Measurements from ENCODE around the gene NRCAM.

NRCAM gene

DNA sequence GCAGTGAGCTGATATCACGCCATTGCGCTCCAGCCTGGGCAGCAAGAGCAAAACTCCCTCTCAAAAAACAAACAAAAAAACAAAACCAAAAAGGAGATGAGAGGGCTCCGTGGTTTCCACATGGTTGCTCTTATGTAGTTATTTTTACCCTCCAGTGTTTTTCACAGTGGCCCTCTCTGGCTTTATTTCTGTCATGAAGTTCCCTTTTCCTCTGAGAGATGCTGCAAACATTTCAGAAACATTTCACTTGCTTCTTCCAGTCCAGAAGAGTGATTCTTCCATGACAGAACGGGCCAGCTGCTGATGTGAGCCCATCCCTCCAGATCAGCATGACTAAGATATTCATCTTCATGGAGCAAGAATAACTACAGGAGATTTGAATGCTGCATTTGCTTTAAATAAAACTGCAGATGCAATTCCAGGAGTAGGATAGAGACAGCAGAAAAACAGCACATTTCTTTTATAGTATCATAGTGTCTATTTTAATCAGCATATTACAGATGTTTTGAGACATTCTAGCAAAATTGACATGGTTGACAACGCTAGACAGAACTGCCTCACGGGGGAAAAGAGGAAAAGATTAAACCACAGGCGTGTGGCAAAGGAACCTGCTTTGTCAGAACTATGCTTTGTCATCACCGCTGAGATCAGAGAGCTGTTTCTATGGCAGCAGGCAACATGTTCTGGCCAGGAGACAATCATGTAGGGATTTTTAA is 40.3 kb downstream of the NRCAM start:
- TF ChIP-seq CTCF (IDR thresholded peaks at IDR 0.05; ENCODE audit: low read depth, low read length): no peak
- no peak for DNase-seq (ENCODE audit: extremely low read depth, low read depth)

DNA sequence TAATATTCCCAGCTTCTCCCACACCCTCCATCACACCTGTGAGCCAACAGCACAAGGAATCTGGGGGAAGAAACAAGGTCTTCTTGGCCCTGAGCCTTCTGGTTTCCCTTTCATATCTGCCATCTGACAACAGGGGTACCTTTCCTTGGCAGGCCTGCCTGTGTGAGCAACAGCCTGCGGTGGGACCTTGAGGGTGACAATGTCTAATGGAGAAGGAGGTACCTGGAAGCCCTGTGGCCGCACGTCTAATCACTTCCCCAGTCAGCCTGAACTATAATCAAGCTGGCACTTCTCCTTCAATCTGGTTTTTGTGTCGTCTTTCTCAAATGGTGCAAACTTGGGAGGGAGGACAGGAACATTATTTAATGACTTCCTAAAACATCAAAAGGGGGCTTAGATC is 41.2 kb downstream of the NRCAM start:
- DNase-seq (ENCODE audit: extremely low read depth, low read depth): no peak
- TF ChIP-seq CTCF (IDR thresholded peaks at IDR 0.05; ENCODE audit: low read depth, low read length): no peak

GRCh38 chr7:108413782-108414492 is 42.3 kb downstream of the NRCAM start:
- DNase-seq (ENCODE audit: extremely low read depth, low read depth): no peak
- TF ChIP-seq CTCF (IDR thresholded peaks at IDR 0.05; ENCODE audit: low read depth, low read length): no peak

DNA sequence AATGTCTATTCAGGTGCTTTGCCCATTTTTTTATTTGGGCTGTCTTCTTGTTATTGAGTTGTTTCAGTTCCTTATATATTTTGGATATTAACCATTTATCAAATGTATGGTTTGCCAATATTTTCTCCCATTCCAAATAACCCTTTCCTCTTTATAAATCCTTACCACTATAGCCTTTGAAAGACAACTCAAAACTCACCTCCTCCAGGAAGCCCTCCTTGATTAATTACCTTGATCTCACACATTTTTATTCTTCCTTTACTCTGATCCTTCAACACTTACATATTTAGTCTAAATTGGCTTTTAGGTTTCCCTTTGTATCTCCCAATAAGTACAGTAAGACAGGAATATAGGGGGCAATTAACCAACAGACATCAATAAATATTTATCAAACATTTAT is 42.9 kb downstream of the NRCAM start:
- DNase-seq (ENCODE audit: extremely low read depth, low read depth): no peak
- no peak for TF ChIP-seq CTCF (IDR thresholded peaks at IDR 0.05; ENCODE audit: low read depth, low read length)

DNA sequence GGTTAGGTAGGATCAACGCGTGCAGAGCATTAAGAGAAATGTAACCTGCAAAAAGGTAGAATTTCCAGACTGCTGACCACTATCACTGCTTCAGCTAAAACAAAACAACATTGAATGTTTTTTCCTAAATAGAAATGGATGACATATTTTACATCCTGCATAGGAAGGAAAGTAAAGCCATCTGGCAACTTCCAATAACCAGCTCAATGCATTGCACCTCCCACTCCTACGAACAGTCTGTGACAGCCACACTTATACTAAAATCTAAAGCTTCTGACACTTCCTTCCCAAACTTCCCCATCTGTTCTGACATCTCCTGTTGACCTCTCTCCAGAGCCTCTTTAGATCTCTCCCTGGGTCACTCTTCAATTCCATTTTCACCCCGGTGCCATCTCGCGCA is 47.1 kb downstream of the NRCAM start:
- no peak for TF ChIP-seq CTCF (IDR thresholded peaks at IDR 0.05; ENCODE audit: low read depth, low read length)
- no peak for DNase-seq (ENCODE audit: extremely low read depth, low read depth)

DNA sequence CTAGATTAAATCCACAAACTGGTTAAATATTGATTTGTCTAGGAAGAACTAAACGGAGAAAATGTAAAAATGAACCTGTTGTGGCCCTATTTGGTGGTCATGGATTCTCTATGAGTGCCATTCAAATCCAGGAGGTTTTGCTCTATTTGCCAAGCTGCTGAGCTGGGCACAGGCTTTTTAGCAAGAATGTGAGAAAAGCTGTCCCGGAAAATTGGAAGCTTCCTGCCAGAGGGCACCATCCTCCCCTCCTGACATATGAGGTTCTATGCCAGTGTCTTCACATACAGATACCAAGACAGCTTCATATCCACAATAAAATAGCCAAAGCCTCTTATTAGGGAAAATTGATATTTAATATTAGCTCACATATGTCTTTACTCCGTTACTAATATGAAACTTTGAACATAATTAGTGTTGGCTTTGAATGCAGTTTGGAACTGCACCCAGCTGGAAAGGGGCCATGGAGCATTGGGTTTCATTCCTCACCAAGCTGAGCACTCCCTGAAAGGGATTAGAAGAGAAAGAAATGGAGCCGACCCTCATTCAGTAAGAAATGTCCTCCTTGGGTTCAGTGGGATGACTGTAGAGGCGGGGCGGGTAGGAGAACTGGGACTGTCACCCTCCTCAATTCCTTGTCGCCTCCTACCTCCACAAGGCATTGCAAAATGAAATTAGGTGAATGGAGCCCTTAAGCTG is 47.8 kb downstream of the NRCAM start:
- no peak for TF ChIP-seq CTCF (IDR thresholded peaks at IDR 0.05; ENCODE audit: low read depth, low read length)
- DNase-seq (ENCODE audit: extremely low read depth, low read depth): no peak

DNA sequence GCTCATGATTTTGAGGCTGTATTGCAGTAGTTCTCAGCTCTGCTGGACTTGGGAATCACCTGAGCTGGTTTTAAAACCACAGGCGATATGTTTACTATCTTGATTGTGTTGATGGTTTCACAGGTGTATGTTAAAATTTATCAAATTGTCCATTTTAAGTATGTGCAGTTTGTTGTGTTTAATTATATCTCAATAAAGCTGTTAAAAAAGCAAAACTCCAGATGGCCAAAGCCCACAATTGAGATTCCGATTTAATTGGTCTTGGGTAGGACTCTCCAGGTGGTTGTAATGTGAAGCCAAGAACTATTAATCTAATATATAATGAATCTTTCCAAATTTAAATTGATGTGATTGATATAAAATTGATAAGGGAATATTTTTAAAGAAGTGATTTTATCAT is 48.6 kb downstream of the NRCAM start:
- TF ChIP-seq CTCF (IDR thresholded peaks at IDR 0.05; ENCODE audit: low read depth, low read length): no peak
- DNase-seq (ENCODE audit: extremely low read depth, low read depth): no peak

All from AG09319 (cell line).